Fibroblast of mammary gland (primary cell): ENCODE measurements around the gene ERBB3.

ENCODE experiments used
- DNase-seq: peaks from one replicate; pipeline ENCODE4 v3.0.0-alpha.2; 2010; ENCODE audit warnings: low read depth
- H3K4me3 ChIP-seq: 2 replicates; pipeline ENCODE4 v1.5.1; 2011; ENCODE audit warnings: low read depth, mild to moderate bottlenecking, low read length, moderate library complexity; ENCODE audit not compliant: control insufficient read depth
- TF ChIP-seq, protein P1 (sequence below): conservative IDR thresholded peaks from 2 replicates; pipeline ENCODE4 v1.5.1; 2011; ENCODE audit warnings: low read depth, low read length, inconsistent platforms; ENCODE audit not compliant: control insufficient read depth, insufficient read depth

Gene ERBB3

DNA sequence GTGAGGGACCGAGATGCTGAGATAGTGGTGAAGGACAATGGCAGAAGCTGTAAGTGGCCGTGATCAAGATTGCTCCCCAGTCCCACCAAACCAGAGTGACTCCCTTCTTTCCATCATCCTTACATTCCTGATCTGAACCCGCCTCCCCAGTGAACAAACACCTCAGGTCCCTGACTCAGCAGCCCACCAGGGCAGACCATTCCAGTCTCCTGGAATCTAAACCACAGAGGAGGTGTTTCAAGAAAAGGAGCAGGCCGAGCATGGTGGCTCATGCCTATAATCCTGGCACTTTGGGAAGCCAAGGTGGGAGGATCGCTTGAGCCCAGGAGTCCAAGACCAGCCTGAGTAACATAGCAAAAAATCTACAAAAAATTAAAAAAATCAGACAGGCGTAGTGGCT, 6.6 kb downstream of the ERBB3 start:
- H3K4me3 ChIP-seq, result no peak overlapping the region
- TF ChIP-seq, protein P1, sequence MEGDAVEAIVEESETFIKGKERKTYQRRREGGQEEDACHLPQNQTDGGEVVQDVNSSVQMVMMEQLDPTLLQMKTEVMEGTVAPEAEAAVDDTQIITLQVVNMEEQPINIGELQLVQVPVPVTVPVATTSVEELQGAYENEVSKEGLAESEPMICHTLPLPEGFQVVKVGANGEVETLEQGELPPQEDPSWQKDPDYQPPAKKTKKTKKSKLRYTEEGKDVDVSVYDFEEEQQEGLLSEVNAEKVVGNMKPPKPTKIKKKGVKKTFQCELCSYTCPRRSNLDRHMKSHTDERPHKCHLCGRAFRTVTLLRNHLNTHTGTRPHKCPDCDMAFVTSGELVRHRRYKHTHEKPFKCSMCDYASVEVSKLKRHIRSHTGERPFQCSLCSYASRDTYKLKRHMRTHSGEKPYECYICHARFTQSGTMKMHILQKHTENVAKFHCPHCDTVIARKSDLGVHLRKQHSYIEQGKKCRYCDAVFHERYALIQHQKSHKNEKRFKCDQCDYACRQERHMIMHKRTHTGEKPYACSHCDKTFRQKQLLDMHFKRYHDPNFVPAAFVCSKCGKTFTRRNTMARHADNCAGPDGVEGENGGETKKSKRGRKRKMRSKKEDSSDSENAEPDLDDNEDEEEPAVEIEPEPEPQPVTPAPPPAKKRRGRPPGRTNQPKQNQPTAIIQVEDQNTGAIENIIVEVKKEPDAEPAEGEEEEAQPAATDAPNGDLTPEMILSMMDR, result no peak
- no peak for DNase-seq

DNA sequence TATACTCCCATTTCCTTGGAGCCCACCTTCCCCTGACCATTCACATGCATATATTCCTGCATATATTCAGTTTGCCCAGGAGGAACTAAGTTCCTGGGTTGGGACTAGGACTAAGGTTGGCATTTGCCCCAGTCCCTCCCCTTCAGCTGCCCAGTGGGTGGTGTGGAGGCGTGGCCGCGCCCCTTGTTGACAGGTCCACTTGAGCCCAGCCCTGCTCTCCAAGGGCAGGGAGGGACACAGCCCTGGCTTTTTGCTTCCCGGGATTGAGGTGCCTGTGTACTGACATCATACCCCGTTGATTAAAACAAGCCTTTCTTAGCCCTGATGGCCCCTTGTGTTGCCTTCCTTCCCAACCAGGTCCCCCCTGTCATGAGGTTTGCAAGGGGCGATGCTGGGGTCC, 7.3 kb downstream of the ERBB3 start:
- TF ChIP-seq, protein P1, result no peak
- H3K4me3 ChIP-seq, result no peak overlapping the region
- DNase-seq, result peak; percentile 41

DNA sequence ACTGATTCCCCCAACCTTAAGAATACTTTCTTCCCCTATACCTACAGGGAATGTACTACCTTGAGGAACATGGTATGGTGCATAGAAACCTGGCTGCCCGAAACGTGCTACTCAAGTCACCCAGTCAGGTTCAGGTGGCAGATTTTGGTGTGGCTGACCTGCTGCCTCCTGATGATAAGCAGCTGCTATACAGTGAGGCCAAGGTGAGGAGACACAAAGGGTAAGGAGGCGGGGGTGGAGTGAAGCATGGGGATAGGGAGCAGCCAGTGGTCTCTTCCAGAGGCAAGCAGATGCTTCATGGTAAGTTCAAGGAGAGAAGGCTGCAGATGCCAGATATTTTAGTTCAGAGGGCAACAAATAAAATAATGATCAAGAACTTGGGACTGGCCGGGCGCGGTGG, 17.8 kb downstream of the ERBB3 start:
- TF ChIP-seq, protein P1, result no peak
- no peak for DNase-seq
- no peak overlapping the region for H3K4me3 ChIP-seq

DNA sequence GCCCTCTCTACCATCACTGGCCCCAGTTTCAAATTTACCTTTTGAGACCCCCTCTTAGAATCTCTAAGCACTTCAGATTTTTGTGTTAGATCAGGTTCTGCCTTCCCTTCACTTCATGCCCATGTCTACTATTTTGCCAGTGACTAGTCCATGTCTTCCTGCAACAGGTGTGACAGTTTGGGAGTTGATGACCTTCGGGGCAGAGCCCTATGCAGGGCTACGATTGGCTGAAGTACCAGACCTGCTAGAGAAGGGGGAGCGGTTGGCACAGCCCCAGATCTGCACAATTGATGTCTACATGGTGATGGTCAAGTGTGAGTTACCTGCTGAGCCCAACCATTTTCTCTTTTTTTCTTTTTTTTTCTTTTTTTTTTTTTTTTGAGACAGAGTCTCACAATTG, 18.6 kb downstream of the ERBB3 start:
- TF ChIP-seq, protein P1, result no peak
- no peak for DNase-seq
- no peak overlapping the region for H3K4me3 ChIP-seq

DNA sequence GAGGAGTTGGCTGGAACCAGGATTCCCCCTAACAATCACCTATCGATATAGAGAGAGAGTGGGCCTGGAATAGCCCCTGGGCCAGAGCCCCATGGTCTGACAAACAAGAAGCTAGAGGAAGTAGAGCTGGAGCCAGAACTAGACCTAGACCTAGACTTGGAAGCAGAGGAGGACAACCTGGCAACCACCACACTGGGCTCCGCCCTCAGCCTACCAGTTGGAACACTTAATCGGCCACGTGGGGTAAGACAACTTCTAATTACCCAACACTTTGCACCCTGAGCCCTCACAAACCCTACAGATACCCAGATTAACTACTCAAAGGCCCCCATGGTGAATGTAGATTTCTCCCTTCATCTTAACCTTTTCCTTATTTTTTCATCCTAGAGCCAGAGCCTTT, 19.8 kb downstream of the ERBB3 start:
- no peak for DNase-seq
- TF ChIP-seq, protein P1, result no peak
- no peak overlapping the region for H3K4me3 ChIP-seq

DNA sequence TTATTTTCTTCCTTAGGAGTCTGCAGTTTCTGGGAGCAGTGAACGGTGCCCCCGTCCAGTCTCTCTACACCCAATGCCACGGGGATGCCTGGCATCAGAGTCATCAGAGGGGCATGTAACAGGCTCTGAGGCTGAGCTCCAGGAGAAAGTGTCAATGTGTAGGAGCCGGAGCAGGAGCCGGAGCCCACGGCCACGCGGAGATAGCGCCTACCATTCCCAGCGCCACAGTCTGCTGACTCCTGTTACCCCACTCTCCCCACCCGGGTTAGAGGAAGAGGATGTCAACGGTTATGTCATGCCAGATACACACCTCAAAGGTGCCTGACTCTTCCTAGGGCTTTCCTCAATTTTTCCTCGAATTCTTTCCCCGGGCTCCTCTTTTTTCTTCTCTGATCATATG, 21.1 kb downstream of the ERBB3 start:
- H3K4me3 ChIP-seq, result no peak overlapping the region
- no peak for DNase-seq
- TF ChIP-seq, protein P1, result no peak

DNA sequence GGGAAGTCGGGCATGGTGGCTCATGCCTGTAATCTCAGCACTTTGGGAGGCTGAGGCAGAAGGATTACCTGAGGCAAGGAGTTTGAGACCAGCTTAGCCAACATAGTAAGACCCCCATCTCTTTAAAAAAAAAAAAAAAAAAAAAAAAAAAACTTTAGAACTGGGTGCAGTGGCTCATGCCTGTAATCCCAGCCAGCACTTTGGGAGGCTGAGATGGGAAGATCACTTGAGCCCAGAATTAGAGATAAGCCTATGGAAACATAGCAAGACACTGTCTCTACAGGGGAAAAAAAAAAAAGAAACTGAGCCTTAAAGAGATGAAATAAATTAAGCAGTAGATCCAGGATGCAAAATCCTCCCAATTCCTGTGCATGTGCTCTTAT, 22.7 kb downstream of the ERBB3 start:
- TF ChIP-seq, protein P1, result no peak
- H3K4me3 ChIP-seq, result no peak overlapping the region
- no peak for DNase-seq
